Endothelial cell of umbilical vein (primary cell): ENCODE data around the gene MARVELD1.
"Not testable (repeated sequence)": the region's sequence is repeated elsewhere in the genome, so short reads cannot be mapped to it uniquely, and the experiment has no call there.

Experiments used
- CTCF ChIP-seq, 2 donors: IDR thresholded peaks; 1 replicate in 1 of 2; 2 replicates in 1 of 2; pipeline ENCODE4 v1.5.1; 2011; ENCODE audit warnings: low read length in 2 of 2, mild to moderate bottlenecking in 2 of 2, moderate library complexity in 2 of 2, control low read depth in 1 of 2, inconsistent platforms in 1 of 2, low read depth in 1 of 2; ENCODE audit not compliant: insufficient read depth in 1 of 2; ENCODE audit errors: extremely low read depth in 1 of 2
- EZH2 ChIP-seq: IDR thresholded peaks from 2 replicates; pipeline ENCODE4 v1.6.1; 2012; ENCODE audit warnings: borderline replicate concordance, low read depth, mild to moderate bottlenecking, moderate library complexity, low read length, inconsistent platforms; ENCODE audit not compliant: severe bottlenecking
- FOS ChIP-seq: IDR thresholded peaks from 2 replicates; pipeline ENCODE4 v1.6.1; 2011; ENCODE audit warnings: mild to moderate bottlenecking, low read length, moderate library complexity, borderline replicate concordance; ENCODE audit not compliant: insufficient read depth
- GATA2 ChIP-seq: IDR thresholded peaks from 2 replicates; pipeline ENCODE4 v1.7.0; 2011; ENCODE audit warnings: low read depth, mild to moderate bottlenecking, moderate library complexity, mixed read lengths, low read length; ENCODE audit not compliant: insufficient read length, insufficient read depth
- JUN ChIP-seq: IDR thresholded peaks from 2 replicates; pipeline ENCODE4 v1.6.1; 2011; ENCODE audit warnings: borderline replicate concordance, low read depth; ENCODE audit not compliant: insufficient read length, insufficient read depth
- MAX ChIP-seq: IDR thresholded peaks from 2 replicates; pipeline ENCODE4 v1.6.1; 2011; ENCODE audit not compliant: insufficient read depth, insufficient read length
- MYC ChIP-seq: IDR thresholded peaks from one replicate; pipeline ENCODE4 v1.6.1; 2011; ENCODE audit warnings: mild to moderate bottlenecking, low read depth, low read length
- POLR2A ChIP-seq: IDR thresholded peaks from 2 replicates; pipeline ENCODE4 v1.6.1; 2012; ENCODE audit warnings: low read depth, mild to moderate bottlenecking, control low read depth, low read length
- POLR2AphosphoS5 ChIP-seq: IDR thresholded peaks from 2 replicates; pipeline ENCODE4 v1.6.1; 2012; ENCODE audit warnings: low read depth, mild to moderate bottlenecking, control low read depth, low read length, moderate library complexity; ENCODE audit not compliant: insufficient read depth

GRCh38 chr10:97698072-97698655 lies 15.4 kb upstream of the MARVELD1 start:
- not testable (repeated sequence) for TF ChIP-seq EZH2; CTCF (IDR thresholded peaks at IDR 0.05; ENCODE audit: extremely low read depth in 1 of 2, insufficient read depth in 1 of 2, low read depth in 1 of 2, low read length in 2 of 2); JUN; POLR2A; POLR2AphosphoS5; MYC; MAX; GATA2; FOS
